Peyer's patch (tissue), 4 donors: ENCODE measurements around the gene CD209.

Experiments
- POLR2A ChIP-seq, 2 donors: fragments of 450-650 bp; IDR thresholded peaks; one replicate each; pipeline ENCODE4 v1.5.1; 2017; ENCODE audit warnings: antibody characterized with exemption in 2 of 2, mild to moderate bottlenecking in 2 of 2, moderate library complexity in 2 of 2
- TF ChIP-seq, protein P1 (sequence below), 6 experiments: fragments of 450-650 bp in 4 of 6; fragments of 200-600 bp in 2 of 6; sonication (generic) in 1 of 6; IDR thresholded peaks; one replicate each; pipeline ENCODE4 v1.5.1; 2017 to 2019; ENCODE audit warnings: antibody characterized with exemption in 6 of 6, mild to moderate bottlenecking in 3 of 6, moderate library complexity in 1 of 6

DNA sequence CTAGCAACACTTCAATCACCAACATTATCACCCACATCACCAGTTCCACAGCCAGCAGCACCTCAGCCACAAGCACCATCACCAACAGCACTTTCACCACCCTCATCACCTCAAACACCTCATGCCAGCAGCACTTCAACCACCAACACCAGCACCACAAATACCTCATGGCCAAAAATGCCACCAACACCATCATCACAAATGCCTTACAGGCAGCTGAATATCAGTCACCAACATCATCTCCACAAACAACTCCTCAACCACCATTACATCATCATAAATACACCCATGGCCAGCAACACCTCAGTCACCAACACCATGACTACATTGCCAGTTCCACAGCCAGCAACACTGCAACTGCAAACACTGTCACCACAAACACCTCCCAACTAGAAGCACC is 55.8 kb downstream of the CD209 start:
- TF ChIP-seq, protein P1, sequence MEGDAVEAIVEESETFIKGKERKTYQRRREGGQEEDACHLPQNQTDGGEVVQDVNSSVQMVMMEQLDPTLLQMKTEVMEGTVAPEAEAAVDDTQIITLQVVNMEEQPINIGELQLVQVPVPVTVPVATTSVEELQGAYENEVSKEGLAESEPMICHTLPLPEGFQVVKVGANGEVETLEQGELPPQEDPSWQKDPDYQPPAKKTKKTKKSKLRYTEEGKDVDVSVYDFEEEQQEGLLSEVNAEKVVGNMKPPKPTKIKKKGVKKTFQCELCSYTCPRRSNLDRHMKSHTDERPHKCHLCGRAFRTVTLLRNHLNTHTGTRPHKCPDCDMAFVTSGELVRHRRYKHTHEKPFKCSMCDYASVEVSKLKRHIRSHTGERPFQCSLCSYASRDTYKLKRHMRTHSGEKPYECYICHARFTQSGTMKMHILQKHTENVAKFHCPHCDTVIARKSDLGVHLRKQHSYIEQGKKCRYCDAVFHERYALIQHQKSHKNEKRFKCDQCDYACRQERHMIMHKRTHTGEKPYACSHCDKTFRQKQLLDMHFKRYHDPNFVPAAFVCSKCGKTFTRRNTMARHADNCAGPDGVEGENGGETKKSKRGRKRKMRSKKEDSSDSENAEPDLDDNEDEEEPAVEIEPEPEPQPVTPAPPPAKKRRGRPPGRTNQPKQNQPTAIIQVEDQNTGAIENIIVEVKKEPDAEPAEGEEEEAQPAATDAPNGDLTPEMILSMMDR (IDR thresholded peaks at IDR 0.05), result no peak
- no peak for TF ChIP-seq POLR2A (IDR thresholded peaks at IDR 0.05)
